ENCODE measurements around the gene RORB. TPM values are rescaled to one million over a fixed set of nuclear protein-coding genes. Genes with fewer than 3 reads are reported as not detected.

RORB gene
- total RNA-seq, 2 experiments from 2014 or later: not detected

DNA sequence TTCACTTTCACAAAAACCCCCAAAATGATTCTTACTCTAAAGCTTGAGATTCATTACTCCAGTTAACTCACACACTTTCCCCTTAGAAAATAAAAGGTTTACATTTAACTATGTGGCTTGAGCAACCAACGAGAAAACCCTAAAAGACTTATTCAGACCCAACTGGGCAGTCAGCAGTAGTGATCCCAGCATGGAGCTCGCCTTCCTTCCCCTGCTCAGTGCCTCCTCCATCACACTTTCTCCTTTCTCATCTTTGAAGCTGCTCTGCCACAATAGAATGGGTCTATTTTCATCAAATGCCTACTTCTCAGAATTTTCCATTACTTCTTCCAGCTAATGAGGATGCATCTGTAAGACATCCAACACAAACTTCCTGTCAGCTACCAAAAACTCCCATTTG is 29.1 kb downstream of the RORB start:
- H3K9me3 ChIP-seq (ENCODE audit: low read length): no peaks in the 10 kb centered on the region
- no peak overlapping the region for H2AFZ ChIP-seq (ENCODE audit: low read length)
- no peaks in the 10 kb centered on the region for H3K36me3 ChIP-seq (ENCODE audit: insufficient read depth, low read length)
- no TSS peak for BruUV-seq (replicated peaks)
- no peaks in the 10 kb centered on the region for H3K79me2 ChIP-seq (ENCODE audit: insufficient read depth, low read depth, low read length)
- CTCF ChIA-PET (ENCODE audit: unreplicated experiment): no interaction called here
- TF ChIP-seq, protein P1, sequence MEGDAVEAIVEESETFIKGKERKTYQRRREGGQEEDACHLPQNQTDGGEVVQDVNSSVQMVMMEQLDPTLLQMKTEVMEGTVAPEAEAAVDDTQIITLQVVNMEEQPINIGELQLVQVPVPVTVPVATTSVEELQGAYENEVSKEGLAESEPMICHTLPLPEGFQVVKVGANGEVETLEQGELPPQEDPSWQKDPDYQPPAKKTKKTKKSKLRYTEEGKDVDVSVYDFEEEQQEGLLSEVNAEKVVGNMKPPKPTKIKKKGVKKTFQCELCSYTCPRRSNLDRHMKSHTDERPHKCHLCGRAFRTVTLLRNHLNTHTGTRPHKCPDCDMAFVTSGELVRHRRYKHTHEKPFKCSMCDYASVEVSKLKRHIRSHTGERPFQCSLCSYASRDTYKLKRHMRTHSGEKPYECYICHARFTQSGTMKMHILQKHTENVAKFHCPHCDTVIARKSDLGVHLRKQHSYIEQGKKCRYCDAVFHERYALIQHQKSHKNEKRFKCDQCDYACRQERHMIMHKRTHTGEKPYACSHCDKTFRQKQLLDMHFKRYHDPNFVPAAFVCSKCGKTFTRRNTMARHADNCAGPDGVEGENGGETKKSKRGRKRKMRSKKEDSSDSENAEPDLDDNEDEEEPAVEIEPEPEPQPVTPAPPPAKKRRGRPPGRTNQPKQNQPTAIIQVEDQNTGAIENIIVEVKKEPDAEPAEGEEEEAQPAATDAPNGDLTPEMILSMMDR (conservative IDR thresholded peaks at IDR 0.05; ENCODE audit: low read length): no peak
- no peak for TF ChIP-seq EZH2phosphoT487 (IDR thresholded peaks at IDR 0.05; ENCODE audit: borderline replicate concordance, low read depth, low read length)
- no peak overlapping the region for H3K4me3 ChIP-seq (ENCODE audit: low read depth, low read length, poor library complexity, severe bottlenecking)
- no peak overlapping the region for H3K4me2 ChIP-seq (ENCODE audit: low read length)
- 0 out of 2 replicates have a peak, but pooled peaks cover 3% of the 10 kb centered on the region for H3K9me2 ChIP-seq (ENCODE audit: insufficient read depth, low read length)
- intact Hi-C loops (cut with micrococcal nuclease; ENCODE audit: unreplicated experiment): no loop called here
- H3K4me1 ChIP-seq (ENCODE audit: insufficient read depth, low read length, poor library complexity, severe bottlenecking): no peaks in the 10 kb centered on the region
- no peak for DNase-seq (ENCODE audit: low spot score)
- H3K27ac ChIP-seq (ENCODE audit: low read depth, low read length, poor library complexity, severe bottlenecking): no peak overlapping the region
- no peaks in the 10 kb centered on the region for H4K20me1 ChIP-seq (ENCODE audit: insufficient read depth, low read length)
- POLR2A ChIA-PET: no interaction called here

DNA sequence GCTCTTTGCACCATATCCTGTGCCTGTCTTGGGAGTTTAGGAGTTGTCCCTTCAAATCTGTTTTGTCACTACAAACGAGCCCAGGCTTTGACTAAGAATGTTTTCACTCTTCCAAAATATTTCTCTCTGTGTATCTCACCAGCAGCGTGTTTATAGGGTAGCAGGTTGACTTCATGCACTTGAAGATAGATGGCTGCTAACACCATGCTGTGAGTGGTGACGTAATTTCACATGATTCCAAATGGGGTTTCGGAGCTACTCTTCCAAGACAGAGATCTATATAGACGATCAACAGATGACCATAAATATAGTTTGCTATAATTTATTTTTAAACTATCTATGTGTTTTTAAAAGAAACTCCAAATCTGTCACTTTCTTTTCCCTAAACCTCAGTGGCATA is 30.6 kb downstream of the RORB start:
- Histone ChIP-seq H3K4me3 (ENCODE audit: low read depth, low read length, poor library complexity, severe bottlenecking) (no peak overlapping the region), H3K4me2 (ENCODE audit: low read length) (no peak overlapping the region), H3K4me1 (ENCODE audit: insufficient read depth, low read length, poor library complexity, severe bottlenecking) (no peaks in the 10 kb centered on the region), H4K20me1 (ENCODE audit: insufficient read depth, low read length) (no peaks in the 10 kb centered on the region), H3K79me2 (ENCODE audit: insufficient read depth, low read depth, low read length) (no peaks in the 10 kb centered on the region), H3K9me2 (ENCODE audit: insufficient read depth, low read length) (0 out of 2 replicates have a peak, but pooled peaks cover 3% of the 10 kb centered on the region), H3K9me3 (ENCODE audit: low read length) (no peaks in the 10 kb centered on the region), H2AFZ (ENCODE audit: low read length) (no peak overlapping the region), H3K36me3 (ENCODE audit: insufficient read depth, low read length) (no peaks in the 10 kb centered on the region), H3K27ac (ENCODE audit: low read depth, low read length, poor library complexity, severe bottlenecking) (no peak overlapping the region)
- intact Hi-C loops (cut with micrococcal nuclease; ENCODE audit: unreplicated experiment): no loop called here
- TF ChIP-seq, protein P1 (conservative IDR thresholded peaks at IDR 0.05; ENCODE audit: low read length): no peak
- TF ChIP-seq EZH2phosphoT487 (IDR thresholded peaks at IDR 0.05; ENCODE audit: borderline replicate concordance, low read depth, low read length): no peak
- no TSS peak for BruUV-seq (replicated peaks)
- no peak for DNase-seq (ENCODE audit: low spot score)
- POLR2A ChIA-PET: no interaction called here
- CTCF ChIA-PET (ENCODE audit: unreplicated experiment): no interaction called here

DNA sequence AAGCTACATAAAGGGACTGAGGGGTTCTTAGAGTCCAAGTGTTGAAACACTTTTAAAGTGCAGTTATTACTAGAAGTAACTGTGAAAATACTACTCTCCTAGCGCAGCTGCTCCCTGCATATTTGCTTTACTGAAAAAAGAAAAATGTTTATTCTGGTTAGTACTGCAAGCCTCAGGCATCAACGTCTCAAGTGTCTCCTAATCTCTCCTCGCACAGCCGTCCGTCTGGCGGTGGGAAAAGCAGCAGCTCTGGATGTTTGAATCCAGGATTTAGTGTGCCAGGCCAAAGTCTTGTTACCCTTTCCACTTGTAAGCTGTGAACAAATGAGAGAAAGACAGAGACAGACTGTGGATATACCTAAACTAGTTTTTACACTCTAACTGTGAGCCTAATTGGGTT is 31.1 kb downstream of the RORB start:
- Histone ChIP-seq H3K9me3 (ENCODE audit: low read length) (no peaks in the 10 kb centered on the region), H3K9me2 (ENCODE audit: insufficient read depth, low read length) (0 out of 2 replicates have a peak, but pooled peaks cover 3% of the 10 kb centered on the region), H3K4me2 (ENCODE audit: low read length) (no peak overlapping the region), H3K4me3 (ENCODE audit: low read depth, low read length, poor library complexity, severe bottlenecking) (no peak overlapping the region), H3K4me1 (ENCODE audit: insufficient read depth, low read length, poor library complexity, severe bottlenecking) (no peaks in the 10 kb centered on the region), H2AFZ (ENCODE audit: low read length) (no peak overlapping the region), H3K27ac (ENCODE audit: low read depth, low read length, poor library complexity, severe bottlenecking) (no peak overlapping the region), H4K20me1 (ENCODE audit: insufficient read depth, low read length) (no peaks in the 10 kb centered on the region), H3K79me2 (ENCODE audit: insufficient read depth, low read depth, low read length) (no peaks in the 10 kb centered on the region), H3K36me3 (ENCODE audit: insufficient read depth, low read length) (no peaks in the 10 kb centered on the region)
- BruUV-seq (replicated peaks): no TSS peak
- DNase-seq (ENCODE audit: low spot score): no peak
- ChIA-PET CTCF (ENCODE audit: unreplicated experiment) (no interaction called here), POLR2A (interaction anchor here (0.9 kb wide), 1 partner anchor 13 kb away, joined by 3 read pairs; no protein-coding TSS in a partner anchor)
- TF ChIP-seq EZH2phosphoT487 (IDR thresholded peaks at IDR 0.05; ENCODE audit: borderline replicate concordance, low read depth, low read length): no peak
- TF ChIP-seq, protein P1 (conservative IDR thresholded peaks at IDR 0.05; ENCODE audit: low read length): no peak
- intact Hi-C loops (cut with micrococcal nuclease; ENCODE audit: unreplicated experiment): no loop called here
